ENCODE measurements around the gene KNOP1. TPM values are rescaled to one million over a fixed set of nuclear protein-coding genes. Genes with fewer than 3 reads are reported as not detected.
A peak's percentile ranks its signal among the peaks of the same experiment; 100 is the strongest.
"Not testable (repeated sequence)": the region's sequence is repeated elsewhere in the genome, so short reads cannot be mapped to it uniquely, and the experiment has no call there.

The KNOP1 gene
- total and polyA plus RNA-seq, 2 donors (not counting 3 experiments of a cell fraction or from before 2014, with no cell fraction given), result 6.7 to 33.5 TPM

DNA sequence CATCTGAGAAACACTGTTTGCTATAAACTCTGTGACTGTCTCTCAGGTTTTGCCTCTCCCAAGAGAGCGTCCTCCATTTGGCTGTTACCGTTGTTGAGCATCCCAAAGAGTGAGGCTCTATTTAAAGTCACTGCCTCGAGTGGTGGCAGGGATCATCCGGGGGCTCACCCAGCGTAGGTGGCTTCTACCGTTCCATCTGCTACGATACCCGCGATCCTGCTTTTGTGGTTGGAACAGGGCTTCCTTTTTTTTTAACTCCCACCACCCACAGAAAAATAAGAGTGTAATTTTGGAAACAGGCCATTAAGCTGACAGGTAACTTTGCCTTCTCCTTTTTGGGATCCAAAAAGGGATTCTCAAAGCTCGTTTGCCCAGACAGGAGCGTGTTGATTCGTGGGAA, 36.4 kb downstream of the KNOP1 start:
- BruUV-seq (replicated peaks), result no TSS peak
- Histone ChIP-seq H3K4me2 (ENCODE audit: insufficient read depth, low read length) (no peak overlapping the region), H3K9me3 (replicated peaks; ENCODE audit: control insufficient read depth, insufficient read depth, low read length) (no peaks in the 10 kb centered on the region), H3K36me3 (ENCODE audit: control insufficient read depth in 2 of 2, extremely low read depth in 1 of 2, insufficient read depth in 2 of 2, low read length in 2 of 2) (peaks cover 8 to 13% of the 10 kb centered on the region in 2 experiments), H3K4me1 (ENCODE audit: control insufficient read depth, extremely low read depth, insufficient read depth, low read length) (no peaks in the 10 kb centered on the region), H3K9me1 (replicated peaks; ENCODE audit: control insufficient read depth, extremely low read depth, insufficient read depth, low read length) (no peaks in the 10 kb centered on the region), H3K4me3 (replicated peaks in 1 of 3; ENCODE audit: insufficient read depth in 1 of 3, low read depth in 1 of 3, low read length in 3 of 3) (no peak overlapping the region), H2AFZ (ENCODE audit: low read depth, low read length) (no peak overlapping the region), H4K20me1 (replicated peaks; ENCODE audit: control insufficient read depth, extremely low read depth, insufficient read depth, low read length) (no peaks in the 10 kb centered on the region), H3K27me3 (ENCODE audit: control insufficient read depth in 2 of 2, insufficient read depth in 2 of 2, low read length in 2 of 2) (no peaks in the 10 kb centered on the region), H3K79me2 (ENCODE audit: control insufficient read depth, insufficient read depth, low read length) (no peaks in the 10 kb centered on the region), H3K27ac (ENCODE audit: insufficient read depth, low read depth, low read length) (no peak overlapping the region), H3K9ac (replicated peaks; ENCODE audit: extremely low read depth, insufficient read depth, low read length) (no peak overlapping the region)
- CTCF ChIA-PET, result interaction anchor here (0.7 to 2.6 kb wide), 8 partner anchors 12 to 205 kb away, joined by 3 to 11 read pairs (median 4); partner anchors contain the start of gene GPRC5B
- DNase-seq (ENCODE audit: low read depth, low spot score) (no peak), FAIRE-seq (no peak)
- no peak for TF ChIP-seq POLR2AphosphoS5 (IDR thresholded peaks at IDR 0.05; ENCODE audit: insufficient read depth, low read depth, low read length)
- TF ChIP-seq GATA2 (IDR thresholded peaks at IDR 0.05; ENCODE audit: insufficient read depth, insufficient read length, low read depth, low read length), result no peak
- intact Hi-C loops (cut with micrococcal nuclease), result no loop called here
- POLR2A ChIA-PET, result no interaction called here
- dilution Hi-C loops (cut with MboI; ENCODE audit: extremely low pct_ligation_motif_present, low sequenced_read_pairs), result no loop called here

DNA sequence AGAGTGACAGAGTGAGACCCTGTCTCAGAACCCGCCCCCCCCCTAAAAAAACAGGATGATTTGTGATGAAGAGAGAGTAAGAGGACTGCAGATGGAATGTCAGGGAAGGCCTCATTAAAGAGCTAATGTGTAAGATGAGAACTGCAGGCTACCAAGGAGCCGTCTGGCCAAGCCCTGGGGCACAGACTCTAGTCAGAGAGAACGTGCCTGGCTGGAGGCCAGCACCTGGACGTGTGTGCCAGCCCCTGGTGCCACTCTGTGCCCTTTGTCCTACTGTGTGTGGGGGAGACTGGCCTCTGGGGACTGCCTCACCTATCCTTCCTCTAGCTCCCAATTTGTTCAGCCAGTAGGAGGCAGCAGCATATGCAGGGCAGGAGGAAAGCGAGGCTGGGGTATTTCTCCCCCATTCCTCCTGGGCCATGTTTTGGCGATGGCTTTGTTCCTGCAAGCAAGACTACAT, 37.1 kb downstream of the KNOP1 start:
- DNase-seq (ENCODE audit: low read depth, low spot score), result no peak
- no peak overlapping the region for H2AFZ ChIP-seq (ENCODE audit: low read depth, low read length)
- H3K4me2 ChIP-seq (ENCODE audit: insufficient read depth, low read length), result no peak overlapping the region
- H3K4me3 ChIP-seq (replicated peaks in 1 of 3; ENCODE audit: insufficient read depth in 1 of 3, low read depth in 1 of 3, low read length in 3 of 3), result no peak overlapping the region
- no peak overlapping the region for H3K27ac ChIP-seq (ENCODE audit: insufficient read depth, low read depth, low read length)
- POLR2A ChIA-PET, result interaction anchor here (0.6 kb wide), 1 partner anchor 203 kb away, joined by 7 read pairs; no protein-coding TSS in a partner anchor
- H3K79me2 ChIP-seq (ENCODE audit: control insufficient read depth, insufficient read depth, low read length), result no peaks in the 10 kb centered on the region
- no peak for FAIRE-seq
- BruUV-seq (replicated peaks), result no TSS peak
- H3K9me3 ChIP-seq (replicated peaks; ENCODE audit: control insufficient read depth, insufficient read depth, low read length), result no peaks in the 10 kb centered on the region
- dilution Hi-C loops (cut with MboI; ENCODE audit: extremely low pct_ligation_motif_present, low sequenced_read_pairs), result no loop called here
- no peaks in the 10 kb centered on the region for H4K20me1 ChIP-seq (replicated peaks; ENCODE audit: control insufficient read depth, extremely low read depth, insufficient read depth, low read length)
- CTCF ChIA-PET, result interaction anchor here (0.6 to 2.6 kb wide), 10 partner anchors 13 to 218 kb away, joined by 3 to 11 read pairs (median 4); partner anchors contain the start of gene GPRC5B
- no peaks in the 10 kb centered on the region for H3K4me1 ChIP-seq (ENCODE audit: control insufficient read depth, extremely low read depth, insufficient read depth, low read length)
- H3K9ac ChIP-seq (replicated peaks; ENCODE audit: extremely low read depth, insufficient read depth, low read length), result no peak overlapping the region
- TF ChIP-seq POLR2A (IDR thresholded peaks at IDR 0.05; ENCODE audit: low read depth, low read length) (no peak), FOS (IDR thresholded peaks at IDR 0.05; ENCODE audit: borderline replicate concordance, insufficient read depth, low read length) (no peak), CTCF (IDR thresholded peaks at IDR 0.05; ENCODE audit: extremely low read depth in 1 of 2, insufficient read depth in 1 of 2, low read depth in 1 of 2, low read length in 2 of 2) (peak in 1 of 2 donors; percentile 7)
- H3K27me3 ChIP-seq (ENCODE audit: control insufficient read depth in 2 of 2, insufficient read depth in 2 of 2, low read length in 2 of 2), result no peaks in the 10 kb centered on the region
- no peaks in the 10 kb centered on the region for H3K9me1 ChIP-seq (replicated peaks; ENCODE audit: control insufficient read depth, extremely low read depth, insufficient read depth, low read length)
- intact Hi-C loops (cut with micrococcal nuclease), result no loop called here
- peaks cover 9 to 13% of the 10 kb centered on the region in 2 experiments for H3K36me3 ChIP-seq (ENCODE audit: control insufficient read depth in 2 of 2, extremely low read depth in 1 of 2, insufficient read depth in 2 of 2, low read length in 2 of 2)

DNA sequence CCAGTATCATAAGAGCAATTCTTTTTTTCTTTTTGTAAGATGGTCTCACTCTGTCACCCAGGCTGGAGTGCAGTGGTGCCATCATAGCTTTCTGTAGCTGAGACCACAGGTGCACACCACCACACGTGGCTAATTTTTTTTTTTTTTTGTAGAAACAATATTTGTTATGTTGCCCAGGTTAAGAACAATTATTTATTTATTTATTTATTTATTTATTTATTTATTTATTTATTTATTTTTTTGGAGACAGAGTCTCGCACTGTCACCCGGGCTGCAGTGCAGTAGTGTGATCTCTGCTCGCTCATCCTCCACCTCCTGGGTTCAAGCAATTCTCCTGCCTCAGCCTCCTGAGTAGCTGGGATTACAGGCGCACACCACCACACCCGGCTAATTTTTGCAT, 38.7 kb downstream of the KNOP1 start:
- CTCF ChIA-PET, result interaction anchor here (1.0 kb wide), 1 partner anchor 32 kb away, joined by 3 read pairs; no protein-coding TSS in a partner anchor
- DNase-seq (ENCODE audit: low read depth, low spot score); H2AFZ ChIP-seq (ENCODE audit: low read depth, low read length); H3K79me2 ChIP-seq (ENCODE audit: control insufficient read depth, insufficient read depth, low read length); FAIRE-seq; H3K4me1 ChIP-seq (ENCODE audit: control insufficient read depth, extremely low read depth, insufficient read depth, low read length); H3K4me2 ChIP-seq (ENCODE audit: insufficient read depth, low read length); H3K27ac ChIP-seq (ENCODE audit: insufficient read depth, low read depth, low read length); H3K9ac ChIP-seq (replicated peaks; ENCODE audit: extremely low read depth, insufficient read depth, low read length); BruUV-seq (replicated peaks); dilution Hi-C loops (cut with MboI; ENCODE audit: extremely low pct_ligation_motif_present, low sequenced_read_pairs); H3K9me3 ChIP-seq (replicated peaks; ENCODE audit: control insufficient read depth, insufficient read depth, low read length); H4K20me1 ChIP-seq (replicated peaks; ENCODE audit: control insufficient read depth, extremely low read depth, insufficient read depth, low read length); POLR2A ChIA-PET; H3K27me3 ChIP-seq (ENCODE audit: control insufficient read depth in 2 of 2, insufficient read depth in 2 of 2, low read length in 2 of 2); H3K9me1 ChIP-seq (replicated peaks; ENCODE audit: control insufficient read depth, extremely low read depth, insufficient read depth, low read length); intact Hi-C loops (cut with micrococcal nuclease); H3K4me3 ChIP-seq (replicated peaks in 1 of 3; ENCODE audit: insufficient read depth in 1 of 3, low read depth in 1 of 3, low read length in 3 of 3): not testable (repeated sequence)
- H3K36me3 ChIP-seq (ENCODE audit: control insufficient read depth in 2 of 2, extremely low read depth in 1 of 2, insufficient read depth in 2 of 2, low read length in 2 of 2), result peaks cover under 1 to 10% of the 10 kb centered on the region in 2 experiments

Data from endothelial cell of umbilical vein (primary cell).